ENCODE measurements around the gene MMEL1. TPM values are rescaled to one million over a fixed set of nuclear protein-coding genes. Genes with fewer than 3 reads are reported as not detected.
"Not testable (repeated sequence)": the region's sequence is repeated elsewhere in the genome, so short reads cannot be mapped to it uniquely, and the experiment has no call there.

Gene MMEL1
- total RNA-seq, 2 donors from 2014 or later, result 4.6 to 13.6 TPM

- DNase-seq (ENCODE audit: low spot score), result no peak
- intact Hi-C loops (cut with DNase I), result loop anchor here (10.0 kb wide), 1 partner anchor 386 kb away; the partner anchor contains the start of gene FAAP20
- Histone ChIP-seq H3K36me3 (no peaks in the 10 kb centered on the region), H3K27ac (no peak overlapping the region), H3K9me3 (no peaks in the 10 kb centered on the region), H3K4me3 (no peak overlapping the region), H3K4me1 (replicated peaks) (peaks cover 19% of the 10 kb centered on the region), H3K27me3 (replicated peaks; ENCODE audit: insufficient read depth) (no peaks in the 10 kb centered on the region)
- 78% methylated on average over 10 of the region's 10 CpGs for WGBS
- no peak for TF ChIP-seq POLR2A (IDR thresholded peaks at IDR 0.05)
- no peak for TF ChIP-seq POLR2AphosphoS5 (IDR thresholded peaks at IDR 0.05)
- no peak for TF ChIP-seq CTCF (IDR thresholded peaks at IDR 0.05)
Observed at GRCh38 chr1:2580691-2581090, 52.1 kb downstream of the MMEL1 start.

GRCh38 chr1:2578758-2579118, 54.1 kb downstream of the MMEL1 start:
- Histone ChIP-seq H3K9me3 (no peaks in the 10 kb centered on the region), H3K27me3 (replicated peaks; ENCODE audit: insufficient read depth) (no peaks in the 10 kb centered on the region), H3K36me3 (no peaks in the 10 kb centered on the region), H3K4me1 (replicated peaks) (peaks cover 9% of the 10 kb centered on the region), H3K27ac (peak overlapping the region; percentile 63 to 74), H3K4me3 (no peak overlapping the region)
- TF ChIP-seq POLR2AphosphoS5 (IDR thresholded peaks at IDR 0.05) (no peak), CTCF (IDR thresholded peaks at IDR 0.05) (no peak), POLR2A (IDR thresholded peaks at IDR 0.05) (no peak)
- DNase-seq (ENCODE audit: low spot score), result no peak
- WGBS, result 47% methylated on average over 4 of the region's 4 CpGs
- intact Hi-C loops (cut with DNase I), result no loop called here

GRCh38 chr1:2577565-2578075, 55.2 kb downstream of the MMEL1 start:
- peak overlapping the region in 1 of 2 donors; percentile 11 for H3K4me3 ChIP-seq
- DNase-seq (ENCODE audit: low spot score); H3K27me3 ChIP-seq (replicated peaks; ENCODE audit: insufficient read depth); intact Hi-C loops (cut with DNase I); H3K4me1 ChIP-seq (replicated peaks); H3K36me3 ChIP-seq; H3K9me3 ChIP-seq: not testable (repeated sequence)
- H3K27ac ChIP-seq, result peak overlapping the region; percentile 63 to 74
- WGBS, result 79% methylated on average over 23 of the region's 23 CpGs

- no peak for DNase-seq (ENCODE audit: low spot score)
- intact Hi-C loops (cut with DNase I), result no loop called here
- H3K36me3 ChIP-seq, result no peaks in the 10 kb centered on the region
- TF ChIP-seq POLR2AphosphoS5 (IDR thresholded peaks at IDR 0.05), result no peak
- TF ChIP-seq POLR2A (IDR thresholded peaks at IDR 0.05), result no peak
- TF ChIP-seq CTCF (IDR thresholded peaks at IDR 0.05), result no peak
- H3K4me1 ChIP-seq (replicated peaks), result peaks cover 9% of the 10 kb centered on the region
- no peak overlapping the region for H3K4me3 ChIP-seq
- 85% methylated on average over 23 of the region's 23 CpGs for WGBS
- H3K27me3 ChIP-seq (replicated peaks; ENCODE audit: insufficient read depth), result no peaks in the 10 kb centered on the region
- no peak overlapping the region for H3K27ac ChIP-seq
- no peaks in the 10 kb centered on the region for H3K9me3 ChIP-seq
Observed at GRCh38 chr1:2575801-2576663, 56.8 kb downstream of the MMEL1 start.

- 83% methylated on average over 9 of the region's 9 CpGs for WGBS
- H3K36me3 ChIP-seq, result no peaks in the 10 kb centered on the region
- intact Hi-C loops (cut with DNase I), result no loop called here
- DNase-seq (ENCODE audit: low spot score), result no peak
- no peaks in the 10 kb centered on the region for H3K27me3 ChIP-seq (replicated peaks; ENCODE audit: insufficient read depth)
- no peak overlapping the region for H3K27ac ChIP-seq
- no peak overlapping the region for H3K4me3 ChIP-seq
- H3K9me3 ChIP-seq, result no peaks in the 10 kb centered on the region
- no peak for TF ChIP-seq POLR2A (IDR thresholded peaks at IDR 0.05)
- TF ChIP-seq POLR2AphosphoS5 (IDR thresholded peaks at IDR 0.05), result no peak
- TF ChIP-seq CTCF (IDR thresholded peaks at IDR 0.05), result no peak
- peaks cover 9% of the 10 kb centered on the region for H3K4me1 ChIP-seq (replicated peaks)
Observed at GRCh38 chr1:2574350-2574749, 58.5 kb downstream of the MMEL1 start.

Measured in prostate gland (tissue), 2 donors.